NCI-H748 (cell line): ENCODE results near the gene C3orf20.

ENCODE experiments used
- DNase-seq: peaks from one replicate; lab custom pipeline; 2025; ENCODE audit not compliant: unreplicated experiment; lab: John Stamatoyannopoulos, UW

Gene C3orf20

DNA sequence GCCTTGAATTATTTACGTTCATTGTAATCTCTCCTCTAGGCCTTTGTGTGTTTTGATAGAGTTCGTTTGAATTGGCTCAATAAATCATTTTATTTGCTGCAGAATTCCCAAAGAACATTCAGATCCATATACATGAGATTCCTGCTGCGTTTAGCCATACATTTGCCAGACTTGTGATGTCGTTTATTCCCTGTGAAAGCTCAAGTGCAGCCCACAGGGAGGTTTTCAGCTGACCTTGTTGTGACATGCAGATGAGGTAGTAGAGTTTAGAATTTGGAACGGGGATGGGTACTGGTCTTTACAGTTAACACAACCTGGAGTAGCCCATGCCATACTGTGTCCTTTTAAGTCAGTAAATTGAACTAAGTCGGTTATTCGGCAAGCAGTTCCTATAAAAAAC is at the start of gene C3orf20:
TSS of gene C3orf20 (plus strand) at position 301 of the 400 bp plus-strand sequence. CDS start 7,573 bp downstream, outside the sequence.
- no peak for DNase-seq

DNA sequence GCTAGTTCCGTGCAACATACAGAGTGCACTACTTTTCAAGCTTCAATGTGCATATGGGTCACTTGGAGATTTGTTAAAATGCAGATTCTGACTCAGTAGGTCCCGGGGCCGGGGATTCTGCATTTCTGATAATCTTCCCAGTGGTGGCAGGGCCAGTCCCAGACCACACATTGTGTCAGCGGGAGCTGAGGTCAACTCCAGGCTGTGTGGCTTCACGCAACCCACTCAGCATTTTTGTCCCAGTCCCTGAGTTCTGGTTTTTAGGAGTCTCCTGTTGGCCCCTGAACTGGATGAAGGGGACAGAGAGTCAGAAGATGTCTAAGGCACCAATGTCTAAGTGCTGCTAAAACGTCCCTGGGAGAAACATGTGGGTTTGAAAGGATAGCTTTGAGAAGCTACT is 49.5 kb upstream of the C3orf20 start:
- DNase-seq = no peak

DNA sequence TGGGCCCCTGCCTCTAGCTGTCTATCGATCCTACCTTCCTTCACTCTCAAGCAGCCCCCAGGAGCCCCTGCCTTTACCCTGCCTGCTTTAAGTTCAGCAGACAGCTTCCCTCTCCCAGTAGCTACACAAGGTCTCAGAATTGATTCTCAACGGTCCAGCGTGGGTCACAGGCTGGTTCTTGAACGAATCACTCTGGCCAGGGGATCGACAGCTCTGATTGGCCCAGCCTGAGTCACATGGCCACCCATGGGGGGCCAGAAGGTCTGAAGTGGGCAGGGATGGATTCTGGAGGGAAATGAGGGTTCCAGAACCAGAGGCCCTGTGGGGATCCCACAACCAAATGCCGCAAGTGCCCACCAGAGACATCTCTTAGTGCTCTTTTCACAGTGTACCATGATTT is 47.1 kb upstream of the C3orf20 start:
- DNase-seq = no peak

DNA sequence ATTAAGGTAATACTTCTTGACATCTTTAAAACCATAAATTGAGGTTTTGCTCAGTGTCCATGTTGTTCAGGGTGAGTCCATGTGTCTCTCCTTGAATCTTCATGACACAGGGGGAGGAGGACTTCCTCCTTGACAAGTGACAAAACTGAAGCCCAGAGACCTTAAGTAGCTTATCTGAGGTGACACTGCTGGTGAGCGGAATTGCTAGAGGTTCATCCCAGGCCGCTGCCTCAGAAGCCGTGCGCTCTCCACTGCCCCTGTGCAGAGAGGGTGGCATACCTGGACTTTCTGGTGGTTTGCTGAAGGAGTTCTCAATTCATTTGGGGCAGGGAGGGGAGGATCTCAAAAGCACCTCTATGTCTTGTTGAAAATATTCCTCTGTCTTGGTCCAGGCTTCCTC is 46.5 kb upstream of the C3orf20 start:
- DNase-seq = no peak

DNA sequence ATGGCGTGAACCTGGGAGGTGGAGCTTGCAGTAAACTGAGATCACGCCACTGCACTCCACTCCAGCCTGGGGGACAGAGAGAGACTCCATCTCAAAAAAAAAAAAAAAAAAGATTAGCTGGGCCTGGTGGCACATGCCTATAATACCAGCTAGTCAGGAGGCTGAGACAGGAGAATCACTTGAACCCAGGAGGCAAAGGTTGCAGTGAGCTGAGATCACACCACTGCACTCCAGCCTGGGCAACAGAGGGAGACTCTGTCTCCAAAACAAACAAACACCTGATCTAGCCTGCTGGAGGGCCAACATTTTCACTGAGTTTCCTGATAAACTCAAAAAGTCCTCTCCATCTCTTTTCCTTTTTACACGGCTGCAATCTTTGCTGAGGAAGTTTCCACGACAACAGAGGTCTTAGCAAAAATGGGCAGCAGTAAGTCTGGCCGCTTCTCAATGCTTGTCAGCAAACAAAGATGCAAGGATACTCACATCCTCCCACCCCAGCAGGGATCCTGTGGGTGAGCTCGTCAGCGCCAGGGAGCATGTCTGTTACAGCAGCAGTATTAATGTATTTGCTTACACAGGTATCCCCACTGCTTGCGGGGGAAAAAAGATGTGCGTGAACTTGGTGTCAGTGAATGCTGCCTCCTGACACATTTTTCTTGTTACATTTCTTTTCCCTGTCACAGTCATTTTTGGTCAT is 44.4 kb upstream of the C3orf20 start:
- DNase-seq = peak; percentile 16

DNA sequence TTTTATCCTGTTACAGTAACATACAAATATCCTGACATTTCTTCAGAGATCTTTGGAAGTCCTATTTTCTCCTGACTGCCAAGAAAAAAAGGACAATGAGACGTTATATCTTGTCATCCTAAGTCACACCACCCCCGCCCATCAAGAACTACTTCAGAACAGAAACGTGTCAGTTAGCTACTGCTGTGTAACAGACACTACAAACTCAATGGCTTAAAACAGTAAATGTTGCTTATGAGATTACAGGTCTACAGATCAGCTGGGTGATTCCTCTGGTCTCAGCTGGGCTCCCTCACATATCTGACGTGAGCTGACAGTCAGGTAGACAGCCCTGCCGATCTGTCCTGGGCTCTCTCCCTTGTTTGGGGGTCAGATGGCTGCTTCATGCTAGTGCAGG is 43.8 kb upstream of the C3orf20 start:
- DNase-seq = no peak

DNA sequence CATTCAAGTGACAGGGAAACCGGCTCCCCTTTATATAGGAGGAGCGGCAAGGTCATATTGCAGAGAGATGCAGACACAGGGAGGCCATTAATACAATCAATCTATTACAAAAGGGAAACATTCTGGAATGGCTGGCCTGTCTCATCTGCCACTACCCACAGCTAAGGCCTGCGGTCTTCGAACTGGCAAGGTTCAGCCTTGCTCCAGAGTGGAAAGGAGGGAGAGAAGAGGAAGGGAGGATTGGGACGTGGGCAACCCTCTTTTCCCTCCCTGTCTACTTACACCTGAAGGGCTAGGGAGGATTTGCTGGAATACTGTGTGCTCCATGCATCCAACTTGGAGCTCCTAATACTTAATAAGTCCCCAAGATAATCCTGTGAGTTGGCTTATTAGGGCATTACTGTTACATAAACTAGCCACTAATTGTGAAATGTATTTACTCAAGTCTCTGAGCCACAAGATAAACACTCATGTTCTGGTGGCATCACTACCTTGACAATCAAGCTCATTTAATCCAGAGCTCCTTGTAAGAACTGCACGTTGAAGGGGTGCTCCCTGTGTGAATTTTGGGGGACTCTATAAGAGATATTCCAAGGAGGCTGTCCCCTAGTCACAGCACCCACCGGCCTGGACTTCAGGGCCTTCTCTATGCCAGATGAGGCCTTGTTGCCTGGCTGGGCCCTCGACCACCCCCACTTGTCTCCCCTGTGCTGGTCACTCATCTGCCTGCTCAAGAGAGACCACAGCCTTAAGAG is 43.1 kb upstream of the C3orf20 start:
- no peak for DNase-seq

DNA sequence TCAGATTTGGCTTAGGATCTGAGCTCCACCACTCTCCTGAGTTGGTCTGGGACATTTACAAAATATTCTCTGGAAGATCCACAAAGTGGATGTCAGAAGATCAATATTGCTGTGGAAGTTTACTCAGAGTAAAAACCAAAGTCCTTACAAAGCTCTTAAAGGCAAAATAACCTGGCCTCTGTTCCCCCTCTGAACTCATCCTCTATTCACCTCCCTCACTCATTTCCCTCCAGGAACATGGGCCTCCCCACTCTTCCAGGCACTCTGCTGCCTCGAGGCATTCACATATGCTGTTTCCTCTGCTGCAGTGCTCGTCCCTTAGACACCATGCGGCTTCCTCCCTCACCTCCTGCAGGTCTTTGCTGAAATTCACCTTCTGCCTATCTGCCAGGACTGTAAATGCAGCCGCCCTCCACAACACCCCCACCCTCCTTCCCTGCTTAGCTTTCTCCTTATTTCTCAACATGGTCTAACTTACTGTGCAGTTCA is 42.5 kb upstream of the C3orf20 start:
- no peak for DNase-seq

DNA sequence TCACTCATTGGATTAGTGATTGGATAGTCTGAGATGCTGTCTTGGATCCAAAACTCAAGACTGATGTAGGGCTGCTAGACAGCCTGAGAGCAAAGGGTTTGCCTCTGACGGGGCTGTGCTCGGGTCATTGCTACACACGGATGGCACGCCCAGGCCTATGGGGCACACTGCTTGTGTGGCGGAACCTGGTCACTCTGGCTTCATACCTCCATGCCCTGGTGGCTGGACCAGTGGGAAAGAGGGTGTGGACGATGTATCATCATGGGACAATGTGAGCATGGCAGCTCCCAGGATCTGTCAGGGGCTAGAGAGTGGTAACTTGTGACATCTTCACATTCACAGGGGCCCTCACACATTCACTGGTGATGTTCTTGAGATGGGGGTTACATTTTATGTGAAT is 41.5 kb upstream of the C3orf20 start:
- no peak for DNase-seq

DNA sequence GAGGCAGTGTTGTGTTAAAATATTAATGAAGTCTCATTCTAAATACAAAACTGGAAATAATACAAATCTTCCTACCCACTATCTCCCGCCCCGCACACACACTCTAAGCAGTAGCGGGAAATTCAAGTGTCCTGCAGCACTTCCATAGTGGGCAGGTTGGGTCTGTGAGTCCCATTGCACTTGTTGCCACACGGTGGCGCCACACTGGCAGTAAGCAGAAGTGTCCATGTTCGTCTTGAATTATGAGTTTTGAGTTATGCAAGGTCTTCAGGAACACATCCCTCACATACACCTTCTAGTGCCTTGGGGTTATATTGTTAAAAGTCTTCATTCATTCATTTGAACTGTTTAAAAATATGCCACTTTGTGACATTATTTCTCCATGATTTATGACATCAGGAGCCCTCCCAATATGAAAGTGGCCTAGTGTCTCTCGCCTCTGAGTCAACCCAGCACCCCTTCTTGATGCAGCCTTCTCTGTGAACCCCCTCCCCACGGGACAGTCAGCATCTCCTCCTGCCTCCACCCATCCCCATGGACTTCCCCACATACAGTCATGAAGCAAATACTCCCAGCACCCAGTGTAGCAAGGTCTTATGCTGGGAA is 41.0 kb upstream of the C3orf20 start:
- peak; percentile 60 for DNase-seq

DNA sequence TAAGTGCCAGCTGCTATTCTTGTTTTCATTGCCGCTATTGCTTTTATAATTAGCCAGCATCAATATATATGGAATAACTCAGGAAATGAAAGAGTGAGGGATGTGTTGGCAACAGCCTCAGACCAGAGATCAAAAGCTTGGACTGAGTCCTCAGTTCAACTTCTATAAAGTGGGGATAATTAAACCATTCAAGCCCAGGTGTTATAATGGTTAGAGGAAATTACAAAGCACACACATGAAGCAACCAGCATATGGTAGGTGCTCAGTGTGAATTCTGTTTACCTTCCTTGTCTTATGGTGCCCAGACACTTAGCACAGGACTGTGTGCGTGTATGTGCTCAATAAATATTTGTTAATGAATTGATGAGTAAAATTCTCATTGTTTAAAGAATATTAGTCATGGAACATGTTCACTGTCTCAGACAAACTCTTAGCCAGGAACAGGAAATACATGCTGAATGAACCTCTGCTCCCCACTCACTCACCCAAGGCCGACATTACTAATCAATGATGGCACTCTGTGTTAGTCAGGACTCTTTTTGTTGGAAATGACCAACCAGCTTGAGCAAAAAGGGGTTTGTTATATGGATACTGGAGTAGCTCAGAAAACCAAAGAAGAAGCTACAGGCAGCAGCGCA is 40.1 kb upstream of the C3orf20 start:
- peak; percentile 83 for DNase-seq

DNA sequence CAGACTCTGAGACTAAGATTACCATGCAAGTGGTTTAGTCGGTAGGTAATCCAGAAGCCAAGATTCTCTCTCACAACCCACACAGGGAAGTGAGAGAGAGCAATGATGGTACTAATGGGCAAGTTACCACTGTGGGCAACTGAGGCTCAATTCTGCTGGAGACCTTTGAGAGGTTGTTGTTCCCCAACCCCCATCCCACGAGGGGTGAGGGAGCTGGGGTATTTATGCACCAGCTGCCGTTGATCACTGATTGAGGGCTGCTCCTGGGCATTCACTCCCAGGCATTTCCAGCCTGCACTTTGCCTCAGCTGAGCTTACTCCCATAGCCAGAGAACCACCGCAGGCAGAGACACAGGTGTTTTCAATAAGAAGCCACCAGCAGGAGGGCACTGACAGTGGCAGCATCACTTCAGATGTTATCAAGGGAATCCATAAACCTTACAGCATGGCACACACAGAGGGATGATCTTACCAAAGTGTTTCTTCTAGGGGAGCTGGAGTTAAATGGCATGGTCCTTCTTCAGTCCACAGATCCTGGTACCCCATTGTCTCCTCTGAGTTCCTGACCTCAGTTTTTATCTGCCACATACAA is 38.3 kb upstream of the C3orf20 start:
- no peak for DNase-seq

DNA sequence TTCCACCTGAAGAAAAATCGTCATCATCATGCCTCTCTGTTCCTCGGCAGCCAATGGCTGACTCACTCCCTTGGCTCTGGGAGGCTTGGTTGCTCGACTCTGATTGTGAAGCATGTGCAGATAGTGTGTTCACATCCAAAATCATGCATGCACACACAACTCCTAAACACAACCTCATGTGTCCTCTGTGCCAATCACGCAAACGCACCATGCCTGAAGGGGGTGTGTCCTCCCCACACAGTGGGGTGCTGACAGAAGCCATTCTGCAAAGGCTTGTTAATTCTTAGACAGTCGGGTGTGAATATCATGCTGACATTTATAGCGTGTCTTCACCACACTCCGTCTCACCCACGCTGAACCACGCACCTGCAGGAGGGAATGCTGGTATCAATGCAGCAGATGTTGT is 34.8 kb upstream of the C3orf20 start:
- no peak for DNase-seq

DNA sequence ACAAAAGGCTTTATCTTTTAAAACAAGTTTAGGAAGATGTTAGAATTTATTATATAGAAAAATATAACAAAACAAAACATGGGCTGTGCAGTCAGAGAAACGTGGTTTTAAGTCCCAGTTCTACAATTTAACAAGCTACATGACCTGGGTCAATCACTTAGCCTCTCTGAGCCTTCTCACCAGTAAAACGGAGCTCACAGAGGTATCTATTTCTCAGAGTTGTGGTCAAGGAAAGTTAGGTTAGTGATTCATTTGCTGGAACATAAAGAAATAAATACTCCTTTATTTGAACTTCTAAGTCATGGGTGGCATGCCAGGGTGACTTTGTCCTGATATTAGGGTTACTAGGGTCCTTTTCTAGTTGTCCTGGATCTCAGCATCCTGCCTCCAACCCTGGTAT is 34.2 kb upstream of the C3orf20 start:
- DNase-seq = no peak

DNA sequence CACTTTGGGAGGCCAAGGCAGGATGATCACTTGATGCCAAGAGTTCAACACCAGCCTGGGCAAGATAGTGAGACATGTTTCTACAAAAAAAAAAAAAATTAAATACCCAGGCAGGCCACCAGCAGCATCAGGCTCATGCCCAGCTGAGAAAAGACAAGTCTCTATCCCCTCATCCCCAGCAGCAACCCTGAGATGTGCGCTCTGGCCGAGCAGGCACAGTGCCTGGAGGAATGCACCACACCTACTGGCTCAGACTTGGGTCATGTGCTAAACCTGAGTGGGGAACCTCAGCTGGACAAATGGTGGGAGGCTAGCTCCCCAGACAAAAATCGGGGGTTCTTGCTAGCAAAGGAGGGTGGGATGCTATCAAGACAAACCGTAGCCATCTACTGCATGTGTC is 33.6 kb upstream of the C3orf20 start:
- DNase-seq = no peak

DNA sequence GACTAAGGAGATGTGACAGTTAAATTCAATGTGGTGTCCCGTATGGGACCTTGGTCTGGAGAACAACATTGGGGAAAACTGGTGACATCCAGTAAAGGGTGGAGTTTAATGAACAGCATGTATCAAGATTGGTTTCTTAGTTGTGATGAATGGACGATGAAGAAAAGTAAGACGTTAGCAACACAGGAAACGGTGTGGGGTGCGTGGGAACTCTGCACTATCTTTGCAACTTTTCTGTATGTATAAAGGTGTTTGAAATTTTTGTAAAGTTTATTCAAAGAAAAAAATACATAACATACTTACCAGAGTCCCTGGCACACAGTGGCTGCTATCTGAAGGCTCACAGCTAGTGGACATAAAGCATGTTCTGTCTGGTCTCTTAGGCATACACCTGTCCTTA is 29.5 kb upstream of the C3orf20 start:
- no peak for DNase-seq

DNA sequence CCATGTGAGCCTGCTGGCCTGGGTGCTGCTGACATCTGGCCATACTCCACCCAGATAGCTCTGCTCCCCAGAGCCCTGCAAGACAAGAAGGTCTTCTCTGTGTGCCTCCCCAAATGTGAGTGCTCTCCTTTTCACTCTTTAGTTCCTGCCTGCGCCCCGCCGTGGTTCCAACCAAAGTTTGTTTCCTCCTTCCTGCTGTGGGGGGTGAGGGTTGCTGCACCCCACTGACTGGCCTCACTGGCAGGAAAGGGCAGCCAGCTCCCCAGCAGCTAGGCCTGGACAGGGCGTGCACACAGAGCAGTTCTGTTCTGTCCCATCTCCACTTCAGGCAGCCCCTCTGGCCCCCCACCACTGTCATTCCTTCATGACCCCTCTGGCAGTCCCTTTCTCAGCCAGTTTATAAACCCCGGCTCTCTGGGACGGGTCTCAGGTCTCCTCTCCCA is 28.8 kb upstream of the C3orf20 start:
- DNase-seq = no peak

DNA sequence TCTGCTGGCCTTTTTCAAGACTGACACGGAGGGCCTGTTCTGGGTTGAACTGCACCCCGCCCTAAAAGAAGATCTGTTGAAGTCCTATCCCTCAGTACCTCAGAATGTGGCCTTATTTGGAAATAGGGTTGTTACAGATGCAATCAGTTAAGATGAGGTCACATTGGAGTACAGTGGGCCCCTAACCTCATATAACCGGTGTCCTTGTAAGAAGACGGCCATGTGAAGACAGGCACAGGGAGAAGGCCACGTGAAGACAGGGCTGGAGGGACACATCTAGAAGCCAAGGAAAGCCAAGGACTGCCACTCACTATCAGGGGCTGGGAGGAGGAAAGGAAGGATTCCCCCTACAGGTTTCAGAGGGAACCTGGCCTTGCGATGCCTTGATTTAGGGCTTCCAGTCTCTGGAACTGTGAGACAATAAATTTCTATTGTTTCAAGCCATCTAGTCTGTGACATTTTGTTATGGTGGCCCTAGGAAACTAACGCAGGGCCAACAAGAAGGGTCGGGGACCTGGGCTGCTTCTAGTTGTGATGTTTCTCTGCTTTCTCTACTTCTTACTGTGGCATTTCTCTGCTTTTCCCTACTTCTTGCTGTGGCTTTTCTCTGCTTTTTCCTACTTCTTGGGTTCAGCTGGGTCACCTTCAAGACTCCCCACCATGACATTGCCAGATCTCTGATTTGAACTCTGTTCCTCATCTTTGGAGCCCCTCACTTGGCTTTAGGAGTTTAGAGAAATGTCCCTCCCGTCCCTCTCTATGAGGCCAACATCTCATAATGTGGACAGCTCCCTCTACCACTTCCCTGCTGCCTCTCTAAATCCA is 28.1 kb upstream of the C3orf20 start:
- no peak for DNase-seq

DNA sequence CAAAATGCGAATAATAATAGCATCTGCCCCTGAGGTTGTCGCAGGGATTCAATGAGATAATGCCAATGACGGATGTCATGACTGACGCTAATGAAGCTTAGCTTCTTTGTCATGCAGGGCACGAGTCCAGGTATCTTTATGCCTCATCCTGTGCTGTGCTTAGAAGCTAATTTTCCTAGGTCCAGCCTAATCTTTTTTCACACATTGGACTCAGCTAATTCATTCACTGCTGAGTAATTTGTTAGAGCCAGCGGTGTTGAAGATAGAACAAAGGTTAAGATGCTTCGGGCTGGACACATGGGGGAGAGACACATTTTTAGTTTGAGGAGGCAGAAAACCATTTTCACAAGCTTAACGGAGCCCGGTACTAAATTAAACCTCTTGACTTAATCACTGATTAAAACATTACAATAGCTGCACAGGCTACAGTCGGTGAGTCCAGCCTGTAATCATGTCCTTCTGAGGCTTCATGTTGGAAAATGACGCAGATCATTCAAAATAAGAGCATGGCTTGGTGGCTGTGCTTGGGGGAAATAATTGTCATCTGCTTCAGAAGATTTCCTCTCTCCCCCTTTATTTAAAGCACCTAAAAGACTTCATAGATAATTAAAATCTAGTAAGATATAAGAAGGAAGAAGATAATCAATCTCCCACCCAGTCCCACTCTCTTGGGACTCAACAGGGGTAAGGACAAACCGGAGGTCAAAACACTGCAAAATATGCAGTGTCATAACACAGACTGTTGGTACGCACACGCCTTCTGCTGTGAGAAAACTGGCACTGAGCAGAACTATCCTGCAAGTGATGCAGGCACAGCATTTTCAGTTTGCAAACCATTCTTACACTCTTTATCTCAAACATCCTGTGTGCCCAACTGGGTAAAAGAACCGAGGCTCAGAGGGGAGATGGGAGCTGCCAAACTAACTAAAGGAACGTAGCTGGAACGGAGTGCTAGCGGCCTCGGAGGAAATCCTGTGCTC is 26.7 kb upstream of the C3orf20 start:
- no peak for DNase-seq
